HCEC 1CT (cell line): Measurements from ENCODE around the gene IGF1R.

Experiments used
- DNase-seq: peaks from one replicate; pipeline ENCODE4 v3.0.0-alpha.2; 2017

IGF1R gene

DNA sequence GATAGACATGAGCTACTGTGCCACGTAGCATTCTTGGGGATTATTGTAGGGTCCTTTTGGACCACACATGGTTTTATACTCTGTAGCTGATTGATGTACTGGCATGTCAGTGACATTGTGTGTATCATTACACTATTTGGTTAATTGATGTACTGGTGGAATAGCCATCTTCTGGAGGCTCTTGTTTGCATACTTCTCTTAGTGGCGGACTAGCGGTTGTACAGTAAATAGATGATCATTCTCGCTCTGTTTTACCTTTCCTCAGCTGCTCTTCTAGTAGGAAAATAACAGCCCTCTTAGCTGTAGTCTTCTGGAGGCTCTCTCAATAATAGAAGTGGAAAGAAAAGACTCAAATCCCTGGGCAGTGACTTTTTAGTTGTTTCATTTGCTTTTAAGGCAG, 24.8 kb downstream of the IGF1R start:
- no peak for DNase-seq

GRCh38 chr15:98674336-98674735, 26.0 kb downstream of the IGF1R start:
- no peak for DNase-seq

GRCh38 chr15:98676586-98677270, 28.4 kb downstream of the IGF1R start:
- DNase-seq = peak; percentile 33

- no peak for DNase-seq
Observed at GRCh38 chr15:98677345-98678059, 29.2 kb downstream of the IGF1R start.

- DNase-seq = no peak
Observed at GRCh38 chr15:98678484-98678883, 30.1 kb downstream of the IGF1R start.

DNA sequence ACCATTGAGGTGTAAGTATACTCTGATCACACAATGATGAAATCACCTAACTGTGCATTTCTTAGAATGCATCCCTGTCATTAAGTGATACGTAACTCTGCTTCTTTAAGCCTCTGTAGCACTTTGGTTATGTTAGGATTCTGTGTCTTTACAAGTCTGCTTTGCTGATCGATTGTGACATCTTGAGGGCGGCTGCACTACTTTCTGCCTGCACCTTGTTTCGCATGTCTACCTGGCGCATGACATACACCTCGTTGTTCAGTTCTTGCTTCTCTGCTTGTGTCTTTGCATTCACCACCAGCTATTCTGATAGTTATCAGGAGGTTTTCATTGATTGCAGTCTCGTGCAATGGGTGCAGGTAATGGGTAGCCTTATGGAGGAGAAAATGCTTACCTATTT, 32.7 kb downstream of the IGF1R start:
- no peak for DNase-seq

DNA sequence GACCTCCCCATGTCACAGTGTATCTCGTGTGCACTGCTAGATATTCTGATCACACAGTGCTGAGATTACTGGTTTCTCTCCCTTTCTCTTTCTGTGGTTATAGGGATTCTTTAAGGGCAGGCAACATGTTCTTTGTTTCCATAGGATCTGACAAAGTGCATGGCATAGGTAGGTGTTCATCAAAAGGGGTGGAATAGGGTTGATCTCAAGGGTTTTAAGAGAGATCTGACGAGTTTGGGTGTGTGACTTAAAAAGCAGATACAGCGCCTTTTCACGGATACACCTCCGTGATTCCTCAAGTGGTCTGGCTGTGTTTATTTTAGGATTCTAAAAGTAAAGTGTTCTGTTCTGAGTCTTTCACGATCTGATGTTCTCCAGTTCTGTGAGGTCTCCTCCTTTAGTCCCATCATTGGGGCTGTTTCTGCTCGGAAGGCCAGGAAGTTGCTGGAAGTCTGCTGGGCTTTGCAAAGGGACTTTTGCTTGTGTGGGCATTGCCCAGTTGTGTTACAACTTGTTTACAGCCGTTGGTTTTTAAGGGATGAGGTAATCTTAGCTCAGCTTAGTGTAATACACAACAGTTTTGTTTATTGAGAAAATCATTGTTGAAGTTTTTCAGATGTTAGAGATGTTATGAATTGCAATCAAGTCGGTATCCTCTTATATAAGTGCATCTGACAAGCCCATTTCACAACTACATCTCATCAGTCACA, 34.8 kb downstream of the IGF1R start:
- DNase-seq = peak; percentile 11

GRCh38 chr15:98683831-98684230, 35.5 kb downstream of the IGF1R start:
- no peak for DNase-seq

GRCh38 chr15:98684436-98684835, 36.1 kb downstream of the IGF1R start:
- peak; percentile 77 for DNase-seq

DNA sequence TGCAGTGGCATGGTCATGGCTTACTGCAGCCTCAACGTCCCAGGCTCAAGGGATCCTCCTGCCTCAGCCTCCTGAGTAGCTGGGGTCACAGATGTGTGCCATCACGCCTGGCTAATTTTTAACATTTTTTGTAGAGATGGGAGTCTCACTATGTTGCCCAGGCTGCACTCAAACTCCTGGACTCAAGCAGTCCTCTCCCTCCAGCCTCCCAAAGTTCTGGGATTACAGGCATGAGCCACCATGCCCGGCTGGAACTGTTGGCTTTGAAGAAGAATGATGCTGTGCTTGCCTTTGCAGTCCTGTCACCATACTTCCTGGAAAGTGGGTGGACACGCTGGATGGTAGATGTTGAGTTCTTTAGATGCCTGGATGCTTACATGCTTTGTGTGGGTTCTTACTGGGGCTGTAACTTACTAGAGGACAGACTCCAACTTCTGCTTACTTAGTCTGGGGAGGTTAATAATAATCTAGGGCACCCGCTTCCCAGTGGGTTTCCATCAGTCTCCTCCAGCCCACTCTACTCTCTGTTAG, 36.7 kb downstream of the IGF1R start:
- no peak for DNase-seq

DNA sequence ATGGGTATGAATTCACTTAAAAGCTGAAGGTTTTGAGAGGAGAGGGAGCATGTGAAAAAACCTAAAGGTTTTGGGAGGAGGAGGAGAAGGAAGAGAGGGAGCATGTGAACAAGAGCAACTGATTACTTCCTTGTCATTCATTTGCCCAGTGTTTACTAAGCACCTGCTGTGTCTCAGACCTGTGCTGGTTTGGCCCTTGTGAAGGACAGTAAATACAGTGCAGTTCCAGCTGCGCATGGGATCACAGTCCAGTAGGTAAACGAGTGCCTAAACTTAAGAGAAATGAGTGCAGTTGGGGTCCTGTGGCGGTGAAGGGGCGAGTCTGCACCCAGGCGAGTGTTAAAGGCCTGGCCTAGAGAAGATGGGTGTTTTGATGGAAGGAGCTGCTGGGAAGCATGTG, 38.6 kb downstream of the IGF1R start:
- no peak for DNase-seq

GRCh38 chr15:98689431-98689861, 41.1 kb downstream of the IGF1R start:
- DNase-seq = peak; percentile 56

GRCh38 chr15:98690272-98690950, 42.1 kb downstream of the IGF1R start:
- DNase-seq = peak; percentile 8

- DNase-seq = no peak
Observed at GRCh38 chr15:98692213-98692612, 43.9 kb downstream of the IGF1R start.

DNA sequence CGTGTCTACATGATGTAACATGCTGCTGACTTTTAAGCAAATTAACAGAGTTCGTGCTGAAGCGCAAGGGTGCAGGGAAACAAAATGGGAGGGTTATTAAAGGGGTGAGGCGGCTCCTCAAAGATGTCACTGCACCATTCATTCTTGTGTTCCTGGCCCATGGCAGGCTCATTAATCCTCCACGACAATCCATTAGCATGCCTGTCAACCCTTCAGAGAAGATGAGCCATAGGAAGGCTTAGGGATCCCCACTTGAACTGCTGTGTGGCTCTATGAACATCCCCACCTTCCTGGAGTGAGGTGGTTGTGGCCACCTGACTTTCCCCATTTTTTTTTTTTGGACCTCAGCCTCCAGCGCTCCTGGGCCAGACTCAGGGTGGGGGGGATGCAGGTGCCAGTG, 45.8 kb downstream of the IGF1R start:
- no peak for DNase-seq

GRCh38 chr15:98698792-98699191, 50.5 kb downstream of the IGF1R start:
- DNase-seq = no peak

GRCh38 chr15:98699591-98700424, 51.5 kb downstream of the IGF1R start:
- no peak for DNase-seq

DNA sequence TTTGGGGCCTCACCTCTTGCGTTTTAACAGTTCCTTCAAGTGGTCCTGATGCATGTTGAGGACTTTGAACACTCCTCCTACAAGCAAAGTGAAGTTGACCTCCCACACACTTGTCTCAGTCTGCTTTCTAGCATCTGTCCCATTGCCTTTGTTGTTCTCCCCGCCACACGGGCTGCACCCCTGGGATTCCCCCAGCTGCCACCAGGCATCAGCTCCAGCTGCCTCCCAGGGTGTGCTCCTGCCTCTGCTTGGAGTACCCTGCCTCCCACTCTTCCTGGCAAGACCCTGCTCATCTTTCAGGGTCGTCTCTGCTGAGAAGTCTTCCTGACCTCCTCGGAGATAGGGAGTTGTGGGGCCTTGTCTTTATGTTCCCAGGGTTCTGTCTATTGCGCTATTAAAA, 52.2 kb downstream of the IGF1R start:
- DNase-seq = no peak

DNA sequence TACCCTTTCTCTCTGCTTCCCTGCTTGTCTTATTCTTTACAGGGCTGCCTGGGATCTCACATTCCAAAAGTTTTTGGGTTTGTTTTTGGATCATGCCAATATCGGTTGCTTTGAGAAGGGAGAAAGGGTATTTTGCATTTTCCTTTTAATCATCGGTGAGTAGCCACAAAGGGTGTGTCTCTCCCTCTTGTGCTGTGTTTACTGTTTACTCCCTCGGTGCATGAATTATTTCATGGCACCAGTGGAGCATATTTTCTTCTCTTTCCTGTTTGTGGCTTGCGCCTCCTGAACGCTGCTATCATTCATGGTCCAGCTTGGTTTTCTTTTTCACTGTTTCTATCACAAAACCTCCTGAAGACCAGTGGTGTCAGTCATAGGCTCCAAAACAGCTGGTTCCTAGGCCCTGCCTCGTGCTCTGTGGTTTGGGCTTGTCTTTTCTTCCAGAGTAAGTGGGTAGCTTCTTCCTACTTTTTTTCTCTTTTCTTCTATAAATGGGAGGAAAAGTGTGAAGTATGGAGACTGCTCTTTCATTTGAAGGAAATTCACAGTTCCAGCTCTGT, 54.9 kb downstream of the IGF1R start:
- DNase-seq = no peak

DNA sequence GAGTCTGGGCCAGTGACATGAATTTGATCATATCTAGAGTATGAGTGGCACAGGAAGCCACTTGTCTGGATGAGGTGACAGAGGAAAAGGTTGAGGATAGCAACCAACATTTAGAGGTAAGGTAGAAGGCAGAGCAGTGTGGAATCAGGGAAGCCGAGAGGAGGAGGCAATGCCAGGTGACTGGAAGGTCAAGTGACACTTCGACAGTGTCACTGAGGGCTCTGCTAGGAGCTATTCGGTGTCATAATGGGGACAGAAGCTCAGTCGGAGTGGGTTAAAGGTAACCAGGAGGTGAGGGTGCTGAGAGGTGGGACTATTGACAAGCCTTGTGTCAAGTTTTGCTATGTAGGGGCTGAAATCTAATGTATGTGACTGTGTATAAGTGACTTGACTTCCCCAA, 56.7 kb downstream of the IGF1R start:
- DNase-seq = no peak

DNA sequence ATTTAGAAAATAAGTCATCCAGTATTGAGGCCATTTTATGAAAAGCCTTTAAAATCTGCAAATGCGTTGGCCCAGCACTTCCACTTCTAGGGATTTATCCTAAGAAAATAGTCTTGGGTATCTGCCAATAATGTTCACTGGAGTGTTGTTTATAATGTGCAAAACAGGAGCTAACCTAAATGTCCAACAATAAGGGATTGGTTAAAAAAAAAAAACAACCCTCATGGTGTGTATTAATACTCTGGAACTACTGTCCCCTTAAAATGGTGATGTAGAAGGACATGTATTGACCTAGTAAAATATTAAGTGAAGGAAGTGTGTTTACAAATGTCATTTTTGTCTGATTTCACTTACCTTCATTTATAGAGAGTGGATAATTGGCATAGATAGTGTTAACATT, 58.0 kb downstream of the IGF1R start:
- DNase-seq = no peak

GRCh38 chr15:98706986-98707385, 58.6 kb downstream of the IGF1R start:
- no peak for DNase-seq
